HepG2 (cell line): ENCODE measurements around the gene TTC31. TPM values are rescaled to one million over a fixed set of nuclear protein-coding genes. Genes with fewer than 3 reads are reported as not detected.

Source experiments
- ATAC-seq: fragments of 200-7000 bp; cut with Tn5 transposase; 3 replicates; pipeline ENCODE4 v1.9.1; 2020; ENCODE audit warnings: mild to moderate bottlenecking, moderate library complexity
- BruUV-seq: library from RNA; stranded (reverse); fragments of 400-500 nt; replicated peaks from 2 replicates; lab custom pipeline; 2021; lab: Mats Ljungman, UMichigan
- CTCF ChIA-PET: fragments of 300-600 bp; formaldehyde crosslinking; extraction: SDS; loops from one replicate; lab custom pipeline; 2021; ENCODE audit warnings: low total read pairs, inconsistent platforms, low intra/inter-chr PET ratio; lab: Yijun Ruan, JAX
- POLR2A ChIA-PET: fragments of 350-600 bp; sonication (Branson Sonifier 250); formaldehyde crosslinking; loops from one replicate; lab custom pipeline; 2020; ENCODE audit warnings: antibody characterized with exemption, inconsistent platforms; lab: Yijun Ruan, JAX
- DNase-seq: peaks from one replicate; pipeline ENCODE4 v3.0.0-alpha.2; 2015; ENCODE audit warnings: low spot score
- FAIRE-seq: peaks from 3 replicates; lab custom pipeline; 2011; peaks lifted over from hg19 to GRCh38; lab: Jason Lieb, UNC
- H2AFZ ChIP-seq: one replicate; pipeline ENCODE4 v1.6.1; 2011; ENCODE audit warnings: low read length, inconsistent platforms
- H3K27ac ChIP-seq: fragments of 300-600 bp; 3 replicates; pipeline ENCODE4 v1.8.0; 2011; ENCODE audit warnings: mixed run types, mild to moderate bottlenecking, mixed read lengths, low read length, inconsistent platforms; ENCODE audit not compliant: insufficient read depth; ENCODE audit errors: extremely low read length
- H3K27me3 ChIP-seq, 2 experiments: fragments of 200-600 bp in 1 of 2; 2 replicates in 1 of 2; 3 replicates in 1 of 2; pipeline versions ENCODE4 v1.6.0 to v1.8.0; 2011; ENCODE audit warnings: low read length in 2 of 2, mild to moderate bottlenecking in 2 of 2, moderate library complexity in 2 of 2, inconsistent platforms in 1 of 2; ENCODE audit not compliant: insufficient read depth in 2 of 2, control insufficient read depth in 1 of 2
- H3K36me3 ChIP-seq, 2 experiments: fragments of 200-600 bp in 1 of 2; replicated peaks in 1 of 2; 2 replicates in 1 of 2; 3 replicates in 1 of 2; pipeline versions ENCODE4 v1.5.1 to v1.8.0; 2011; ENCODE audit warnings: low read length in 2 of 2, inconsistent platforms in 1 of 2; ENCODE audit not compliant: insufficient read depth in 2 of 2, control insufficient read depth in 1 of 2
- H3K4me1 ChIP-seq: 2 replicates; pipeline ENCODE4 v1.5.1; 2012; ENCODE audit warnings: low read length, inconsistent platforms; ENCODE audit not compliant: insufficient read depth
- H3K4me2 ChIP-seq: 2 replicates; pipeline ENCODE4 v1.6.0; 2011; ENCODE audit warnings: low read depth, low read length, inconsistent platforms
- H3K4me3 ChIP-seq, 3 experiments: fragments of 200-600 bp in 1 of 3; sonication (generic), shearing (Covaris generic) in 1 of 3; replicated peaks in 1 of 3; 2 replicates each; pipeline ENCODE4 v1.5.1; 2011 to 2016; ENCODE audit warnings: low read length in 3 of 3, inconsistent platforms in 2 of 3, low read depth in 2 of 3, mild to moderate bottlenecking in 2 of 3, control low read depth in 1 of 3, mixed read lengths in 1 of 3; ENCODE audit not compliant: insufficient read depth in 1 of 3
- H3K79me2 ChIP-seq: one replicate; pipeline ENCODE4 v1.6.1; 2011; ENCODE audit warnings: low read length, inconsistent platforms; ENCODE audit not compliant: insufficient read depth
- H3K9ac ChIP-seq: 2 replicates; pipeline ENCODE4 v1.6.0; 2011; ENCODE audit warnings: mild to moderate bottlenecking, low read depth, low read length, inconsistent platforms; ENCODE audit not compliant: insufficient read depth
- H3K9me3 ChIP-seq: 2 replicates; pipeline ENCODE4 v1.5.1; 2012; ENCODE audit warnings: mild to moderate bottlenecking, low read length
- H4K20me1 ChIP-seq: 2 replicates; pipeline ENCODE4 v1.6.0; 2011; ENCODE audit warnings: inconsistent platforms, mild to moderate bottlenecking, low read length, moderate library complexity; ENCODE audit not compliant: insufficient read depth
- CENPX ChIP-seq: sonication (generic); formaldehyde crosslinking; IDR thresholded peaks from 2 replicates; pipeline ENCODE4 v1.9.0; 2021; ENCODE audit warnings: mild to moderate bottlenecking, missing genetic modification reagents, moderate library complexity
- CSRNP2 ChIP-seq: sonication (generic); formaldehyde crosslinking; conservative IDR thresholded peaks from 2 replicates; pipeline ENCODE4 v1.8.0; 2022; ENCODE audit warnings: low read depth, missing genetic modification reagents
- HNF1A ChIP-seq, 2 experiments: sonication (generic) in 1 of 2; formaldehyde crosslinking in 1 of 2; IDR thresholded peaks; 2 replicates each; pipeline versions ENCODE4 v1.4.0 to v1.6.1; 2016 to 2020; ENCODE audit warnings: borderline replicate concordance in 1 of 2, low read depth in 1 of 2, mild to moderate bottlenecking in 1 of 2, missing genetic modification reagents in 1 of 2
- MXI1 ChIP-seq: IDR thresholded peaks from 3 replicates; pipeline ENCODE4 v1.6.1; 2012; ENCODE audit warnings: low read depth, low read length, inconsistent platforms, borderline replicate concordance
- MYPOP ChIP-seq: sonication (generic); formaldehyde crosslinking; IDR thresholded peaks from 2 replicates; pipeline ENCODE4 v1.8.1; 2023; ENCODE audit warnings: mild to moderate bottlenecking, moderate library complexity, missing genetic modification reagents
- NFE2 ChIP-seq: sonication (generic); formaldehyde crosslinking; IDR thresholded peaks from 2 replicates; pipeline ENCODE4 v1.4.0; 2020; ENCODE audit warnings: missing genetic modification reagents
- YEATS4 ChIP-seq: sonication (generic); formaldehyde crosslinking; IDR thresholded peaks from 2 replicates; pipeline ENCODE4 v1.4.0; 2020; ENCODE audit warnings: missing genetic modification reagents, borderline replicate concordance
- ZBTB38 ChIP-seq: sonication (generic); formaldehyde crosslinking; IDR thresholded peaks from 2 replicates; pipeline ENCODE4 v1.5.1; 2020; ENCODE audit warnings: mild to moderate bottlenecking, missing genetic modification reagents
- ZFP36L1 ChIP-seq: sonication (generic); formaldehyde crosslinking; IDR thresholded peaks from 2 replicates; pipeline ENCODE4 v1.8.0; 2022; ENCODE audit warnings: mild to moderate bottlenecking, missing genetic modification reagents, moderate library complexity
- ZGPAT ChIP-seq: IDR thresholded peaks from 2 replicates; pipeline ENCODE4 v1.6.1; 2016; ENCODE audit warnings: mild to moderate bottlenecking
- ZNF468 ChIP-seq: sonication (generic); formaldehyde crosslinking; IDR thresholded peaks from 2 replicates; pipeline ENCODE4 v1.8.0; 2022; ENCODE audit warnings: mild to moderate bottlenecking, moderate library complexity, missing genetic modification reagents
- ZNF607 ChIP-seq: sonication (generic); formaldehyde crosslinking; IDR thresholded peaks from 2 replicates; pipeline ENCODE4 v1.5.1; 2020; ENCODE audit warnings: missing genetic modification reagents, mild to moderate bottlenecking, borderline replicate concordance
- ZSCAN9 ChIP-seq: IDR thresholded peaks from 2 replicates; pipeline ENCODE4 v1.6.1; 2016; ENCODE audit warnings: borderline replicate concordance
- WGBS: methylation state at CpG from one replicate; pipeline ENCODE4 v1.1.6; 2017; ENCODE audit warnings: low lambda C conversion rate; 5-methylcytosine and 5-hydroxymethylcytosine counted together
- in situ Hi-C: cut with HindIII; loops from 2 replicates; pipeline ENCODE4 v1.10.0; 2017; ENCODE audit warnings: low pct_unique_long_range_greater_than_20kb; ENCODE audit not compliant: extremely low pct_ligation_motif_present
- intact Hi-C: fragments of 100-400 bp; cut with micrococcal nuclease; formaldehyde crosslinking; loops from one replicate; pipeline ENCODE4 v1.10.0; 2022; ENCODE audit not compliant: unreplicated experiment
- polyA plus RNA-seq, 8 experiments: library from polyadenylated mRNA; depleted of rRNA in 3 of 8; stranded (reverse) in 7 of 8; unstranded in 1 of 8; fragments of >200 nt; fragmentation: Illumina TruSeq in 4 of 8; extraction: Trizol in 4 of 8; gene quantifications; 2 replicates each; pipeline versions ENCODE4 v1.2.1 to v1.2.3, GENCODE V29; 2011 to 2016; ENCODE audit warnings: low read depth in 4 of 8, missing spikeins in 1 of 8, mixed read lengths in 1 of 8; ENCODE audit not compliant: insufficient read depth in 1 of 8
- total RNA-seq, 5 experiments: library from RNA; depleted of rRNA; stranded (reverse); fragments of >200 nt; fragmentation: Illumina TruSeq; extraction: Trizol; gene quantifications; 2 replicates each; pipeline ENCODE4 v1.2.3, GENCODE V29; 2016; ENCODE audit warnings: low read depth in 1 of 5

Gene TTC31
- total and polyA plus RNA-seq, 2 of the 13 experiments (the other 11 are each of a cell fraction or from before 2014, with no cell fraction given), result 28.3 to 39.5 TPM

- Histone ChIP-seq H3K27ac (peak within 1 kb of the TSS; percentile 83), H2AFZ (peak within 1 kb of the TSS; percentile 21), H3K36me3 (peaks cover 7 to 16% of the 10 kb centered on the region in 2 experiments), H3K4me2 (peak within 1 kb of the TSS; percentile 95), H3K4me3 (peak within 1 kb of the TSS; percentile 67 to 91 (median 83)), H3K27me3 (no peaks in the 10 kb centered on the region; a peak in 1 of 5 replicates), H3K9ac (peak within 1 kb of the TSS; percentile 86), H3K79me2 (peaks cover 4% of the 10 kb centered on the region), H4K20me1 (no peaks in the 10 kb centered on the region), H3K9me3 (no peaks in the 10 kb centered on the region), H3K4me1 (peaks cover 52% of the 10 kb centered on the region)
- 2% methylated on average over 62 of the region's 66 CpGs for WGBS
- ATAC-seq, result peak; percentile 87
- CTCF ChIA-PET, result no interaction called here
- DNase-seq, result peak; percentile 92
- in situ Hi-C loops (no loop called here), intact Hi-C loops (loop anchor here (1.0 to 2.0 kb wide), 2 partner anchors 14 to 57 kb away; partner anchors contain the start of genes AUP1, HTRA2 and WBP1)
- FAIRE-seq, result peak; percentile 78
- POLR2A ChIA-PET, result interaction anchor here (0.8 to 20.6 kb wide), 19 partner anchors 9 to 273 kb away, joined by 3 to 795 read pairs (median 9); partner anchors contain the start of genes AUP1, CCDC142, DQX1 and HTRA2
- TSS peak; percentile 67 for BruUV-seq
- no peak; the same call in 1 of the 2 replicates for TF ChIP-seq NFE2 (CRISPR knock-in tag)
- no peak; the same call in 1 of the 2 replicates for TF ChIP-seq HNF1A (IDR thresholded peaks at IDR 0.05; ENCODE audit: low read depth)
- peak; percentile 89 for TF ChIP-seq HNF1A (CRISPR knock-in tag; IDR thresholded peaks at IDR 0.05; ENCODE audit: borderline replicate concordance)
- peak; percentile 88 for TF ChIP-seq MYPOP (CRISPR knock-in tag)
- peak; percentile 90 for TF ChIP-seq ZBTB38 (CRISPR knock-in tag)
- peak; percentile 87; the same call in 1 of the 3 replicates for TF ChIP-seq MXI1
- TF ChIP-seq ZGPAT (CRISPR knock-in tag), result peak; percentile 95
- TF ChIP-seq ZNF607 (CRISPR knock-in tag), result peak; percentile 89
- TF ChIP-seq CENPX (CRISPR knock-in tag), result no peak
- no peak; the same call in 1 of the 2 replicates for TF ChIP-seq CSRNP2 (CRISPR knock-in tag)
- TF ChIP-seq ZNF468, result peak; percentile 91
- TF ChIP-seq ZFP36L1 (CRISPR knock-in tag), result peak; percentile 91
- peak; percentile 97 for TF ChIP-seq YEATS4
- TF ChIP-seq ZSCAN9 (CRISPR knock-in tag), result peak; percentile 89
Observed at GRCh38 chr2:74472086-74472944, 10.6 kb upstream of the TTC31 start, which contains the start of gene MRPL53. TSS of gene MRPL53 (minus strand) at chr2:74472680. CDS start at chr2:74472660, 20 bp downstream.
